Body of pancreas (tissue), 4 donors: ENCODE data around the gene PIEZO1.

ENCODE experiments used
- POLR2A ChIP-seq, 3 donors: fragments of 450-650 bp; IDR thresholded peaks; one replicate each; pipeline ENCODE4 v1.6.1; 2016; ENCODE audit warnings: antibody characterized with exemption in 3 of 3, mild to moderate bottlenecking in 2 of 3
- TF ChIP-seq, protein P1 (sequence below), 7 experiments: fragments of 450-650 bp in 4 of 7; fragments of 200-600 bp in 3 of 7; sonication (generic) in 3 of 7; IDR thresholded peaks; one replicate each; pipeline ENCODE4 v1.5.1; 2016 to 2019; ENCODE audit warnings: antibody characterized with exemption in 7 of 7

DNA sequence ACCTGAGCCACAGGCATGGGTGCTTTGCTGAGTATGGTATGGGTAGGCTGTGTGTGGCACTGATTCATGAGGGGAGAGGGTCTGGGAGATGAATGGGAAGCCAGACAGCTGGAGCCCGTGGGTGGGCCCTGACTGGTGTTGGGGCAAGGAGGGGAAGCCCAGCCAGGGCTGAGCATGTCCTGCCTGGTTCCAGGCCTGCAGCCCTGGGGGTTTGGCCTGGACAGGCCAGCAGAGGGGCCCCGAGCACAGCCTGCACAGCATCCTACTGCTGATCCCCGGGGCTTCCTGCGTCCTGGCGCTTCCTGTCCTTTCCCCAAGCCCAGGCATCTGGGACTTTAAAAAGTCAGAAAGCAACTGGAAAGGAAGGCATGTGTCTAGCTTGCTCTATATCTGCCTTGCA is 117.6 kb downstream of the PIEZO1 start:
- TF ChIP-seq POLR2A (IDR thresholded peaks at IDR 0.05): no peak
- TF ChIP-seq, protein P1, sequence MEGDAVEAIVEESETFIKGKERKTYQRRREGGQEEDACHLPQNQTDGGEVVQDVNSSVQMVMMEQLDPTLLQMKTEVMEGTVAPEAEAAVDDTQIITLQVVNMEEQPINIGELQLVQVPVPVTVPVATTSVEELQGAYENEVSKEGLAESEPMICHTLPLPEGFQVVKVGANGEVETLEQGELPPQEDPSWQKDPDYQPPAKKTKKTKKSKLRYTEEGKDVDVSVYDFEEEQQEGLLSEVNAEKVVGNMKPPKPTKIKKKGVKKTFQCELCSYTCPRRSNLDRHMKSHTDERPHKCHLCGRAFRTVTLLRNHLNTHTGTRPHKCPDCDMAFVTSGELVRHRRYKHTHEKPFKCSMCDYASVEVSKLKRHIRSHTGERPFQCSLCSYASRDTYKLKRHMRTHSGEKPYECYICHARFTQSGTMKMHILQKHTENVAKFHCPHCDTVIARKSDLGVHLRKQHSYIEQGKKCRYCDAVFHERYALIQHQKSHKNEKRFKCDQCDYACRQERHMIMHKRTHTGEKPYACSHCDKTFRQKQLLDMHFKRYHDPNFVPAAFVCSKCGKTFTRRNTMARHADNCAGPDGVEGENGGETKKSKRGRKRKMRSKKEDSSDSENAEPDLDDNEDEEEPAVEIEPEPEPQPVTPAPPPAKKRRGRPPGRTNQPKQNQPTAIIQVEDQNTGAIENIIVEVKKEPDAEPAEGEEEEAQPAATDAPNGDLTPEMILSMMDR (IDR thresholded peaks at IDR 0.05): no peak
